Epithelial cell of esophagus (primary cell): ENCODE results near the gene ATP5PF.

Source experiments
- DNase-seq: peaks from one replicate; pipeline ENCODE4 v3.0.0; 2010; ENCODE audit warnings: low read depth
- H3K4me3 ChIP-seq: 2 replicates; pipeline ENCODE4 v1.5.1; 2011; ENCODE audit warnings: mild to moderate bottlenecking, low read length, control low read depth
- CTCF ChIP-seq: IDR thresholded peaks from 2 replicates; pipeline ENCODE4 v1.5.1; 2011; ENCODE audit warnings: low read depth, mild to moderate bottlenecking, low read length, control low read depth, inconsistent platforms; ENCODE audit not compliant: insufficient read depth; ENCODE audit errors: missing control alignments

ATP5PF gene

GRCh38 chr21:25760061-25760460, 25.4 kb upstream of the ATP5PF start:
- H3K4me3 ChIP-seq: no peak overlapping the region
- no peak for DNase-seq
- TF ChIP-seq CTCF: no peak

GRCh38 chr21:25759573-25759972, 24.9 kb upstream of the ATP5PF start:
- no peak overlapping the region for H3K4me3 ChIP-seq
- TF ChIP-seq CTCF: no peak
- peak; percentile 50 for DNase-seq

- TF ChIP-seq CTCF: no peak
- DNase-seq: no peak
- H3K4me3 ChIP-seq: no peak overlapping the region
These were observed 22.8 kb upstream of the ATP5PF start for GRCh38 chr21:25757531-25757930.

- TF ChIP-seq CTCF: no peak
- no peak for DNase-seq
These were observed 21.7 kb upstream of the ATP5PF start for GRCh38 chr21:25756190-25756932.

GRCh38 chr21:25752416-25752815, 17.7 kb upstream of the ATP5PF start:
- no peak for DNase-seq
- H3K4me3 ChIP-seq: no peak overlapping the region
- TF ChIP-seq CTCF: no peak

More at GRCh38 chr21:25756190-25756932, 21.7 kb upstream of the ATP5PF start:
- no peak overlapping the region for H3K4me3 ChIP-seq

- no peak overlapping the region for H3K4me3 ChIP-seq
- DNase-seq: no peak
- no peak for TF ChIP-seq CTCF
These were observed 15.4 kb upstream of the ATP5PF start for GRCh38 chr21:25750085-25750484.

GRCh38 chr21:25744854-25745253, 10.2 kb upstream of the ATP5PF start:
- no peak for TF ChIP-seq CTCF
- no peak overlapping the region for H3K4me3 ChIP-seq
- DNase-seq: no peak
